Measurements from ENCODE around the gene SV2C.

- TF ChIP-seq CTCF (IDR thresholded peaks at IDR 0.05): no peak
- no peak for TF ChIP-seq POLR2A (IDR thresholded peaks at IDR 0.05)
Observed at GRCh38 chr5:76329346-76329745, 246.2 kb downstream of the SV2C start.
